ENCODE results near the gene CCDC88C. TPM values are rescaled to one million over a fixed set of nuclear protein-coding genes. Genes with fewer than 3 reads are reported as not detected.

Gene CCDC88C
- total RNA-seq, 1 experiment from 2014 or later, result 2.0 TPM

- in situ Hi-C loops (cut with HindIII; ENCODE audit: low pct_unique_long_range_greater_than_20kb, low sequenced_read_pairs), result no loop called here
- DNase-seq (ENCODE audit: low read depth), result no peak
Measured at GRCh38 chr14:91292491-91292890, 125.1 kb downstream of the CCDC88C start.

- in situ Hi-C loops (cut with HindIII; ENCODE audit: low pct_unique_long_range_greater_than_20kb, low sequenced_read_pairs), result no loop called here
- DNase-seq (ENCODE audit: low read depth), result no peak
Measured at GRCh38 chr14:91291786-91292405, 125.7 kb downstream of the CCDC88C start.

GRCh38 chr14:91290986-91291385 is 126.6 kb downstream of the CCDC88C start:
- in situ Hi-C loops (cut with HindIII; ENCODE audit: low pct_unique_long_range_greater_than_20kb, low sequenced_read_pairs), result no loop called here
- no peak for DNase-seq (ENCODE audit: low read depth)

GRCh38 chr14:91289464-91289863 is 128.2 kb downstream of the CCDC88C start:
- in situ Hi-C loops (cut with HindIII; ENCODE audit: low pct_unique_long_range_greater_than_20kb, low sequenced_read_pairs), result no loop called here
- no peak for DNase-seq (ENCODE audit: low read depth)

- no peak for DNase-seq (ENCODE audit: low read depth)
- in situ Hi-C loops (cut with HindIII; ENCODE audit: low pct_unique_long_range_greater_than_20kb, low sequenced_read_pairs), result no loop called here
Measured at GRCh38 chr14:91288876-91289275, 128.7 kb downstream of the CCDC88C start.

- in situ Hi-C loops (cut with HindIII; ENCODE audit: low pct_unique_long_range_greater_than_20kb, low sequenced_read_pairs), result no loop called here
- peak; percentile 35 for DNase-seq (ENCODE audit: low read depth)
Measured at GRCh38 chr14:91286530-91286937, 131.1 kb downstream of the CCDC88C start.

- DNase-seq (ENCODE audit: low read depth), result no peak
- in situ Hi-C loops (cut with HindIII; ENCODE audit: low pct_unique_long_range_greater_than_20kb, low sequenced_read_pairs), result no loop called here
Measured at GRCh38 chr14:91284791-91285548, 132.7 kb downstream of the CCDC88C start.

- in situ Hi-C loops (cut with HindIII; ENCODE audit: low pct_unique_long_range_greater_than_20kb, low sequenced_read_pairs), result no loop called here
- DNase-seq (ENCODE audit: low read depth), result no peak
Measured at GRCh38 chr14:91284146-91284790, 133.4 kb downstream of the CCDC88C start.

GRCh38 chr14:91283666-91284065 is 134.0 kb downstream of the CCDC88C start:
- no peak for DNase-seq (ENCODE audit: low read depth)
- in situ Hi-C loops (cut with HindIII; ENCODE audit: low pct_unique_long_range_greater_than_20kb, low sequenced_read_pairs), result no loop called here

GRCh38 chr14:91282954-91283645 is 134.5 kb downstream of the CCDC88C start:
- DNase-seq (ENCODE audit: low read depth), result no peak
- in situ Hi-C loops (cut with HindIII; ENCODE audit: low pct_unique_long_range_greater_than_20kb, low sequenced_read_pairs), result no loop called here

GRCh38 chr14:91281346-91281745 is 136.3 kb downstream of the CCDC88C start:
- no peak for DNase-seq (ENCODE audit: low read depth)

GRCh38 chr14:91280129-91280528 is 137.5 kb downstream of the CCDC88C start:
- in situ Hi-C loops (cut with HindIII; ENCODE audit: low pct_unique_long_range_greater_than_20kb, low sequenced_read_pairs), result no loop called here
- no peak for DNase-seq (ENCODE audit: low read depth)

More at GRCh38 chr14:91281346-91281745, 136.3 kb downstream of the CCDC88C start:
- in situ Hi-C loops (cut with HindIII; ENCODE audit: low pct_unique_long_range_greater_than_20kb, low sequenced_read_pairs), result no loop called here

- no peak for DNase-seq (ENCODE audit: low read depth)
Measured at GRCh38 chr14:91279354-91279753, 138.3 kb downstream of the CCDC88C start.

GRCh38 chr14:91278383-91278715 is 139.3 kb downstream of the CCDC88C start:
- in situ Hi-C loops (cut with HindIII; ENCODE audit: low pct_unique_long_range_greater_than_20kb, low sequenced_read_pairs), result no loop called here
- no peak for DNase-seq (ENCODE audit: low read depth)

More at GRCh38 chr14:91279354-91279753, 138.3 kb downstream of the CCDC88C start:
- in situ Hi-C loops (cut with HindIII; ENCODE audit: low pct_unique_long_range_greater_than_20kb, low sequenced_read_pairs), result no loop called here

- in situ Hi-C loops (cut with HindIII; ENCODE audit: low pct_unique_long_range_greater_than_20kb, low sequenced_read_pairs), result no loop called here
- DNase-seq (ENCODE audit: low read depth), result no peak
Measured at GRCh38 chr14:91277546-91278382, 139.9 kb downstream of the CCDC88C start.

GRCh38 chr14:91274796-91275195 is 142.8 kb downstream of the CCDC88C start:
- in situ Hi-C loops (cut with HindIII; ENCODE audit: low pct_unique_long_range_greater_than_20kb, low sequenced_read_pairs), result no loop called here

GRCh38 chr14:91273885-91274273 is 143.7 kb downstream of the CCDC88C start:
- in situ Hi-C loops (cut with HindIII; ENCODE audit: low pct_unique_long_range_greater_than_20kb, low sequenced_read_pairs), result no loop called here
- DNase-seq (ENCODE audit: low read depth), result no peak

More at GRCh38 chr14:91274796-91275195, 142.8 kb downstream of the CCDC88C start:
- DNase-seq (ENCODE audit: low read depth), result no peak

GRCh38 chr14:91273273-91273884 is 144.2 kb downstream of the CCDC88C start:
- in situ Hi-C loops (cut with HindIII; ENCODE audit: low pct_unique_long_range_greater_than_20kb, low sequenced_read_pairs), result no loop called here
- DNase-seq (ENCODE audit: low read depth), result no peak
